Endothelial cell of umbilical vein (primary cell): ENCODE measurements around the gene TXK. TPM values are rescaled to one million over a fixed set of nuclear protein-coding genes. Genes with fewer than 3 reads are reported as not detected.

ENCODE experiments used
- BruUV-seq: library from RNA; stranded (reverse); fragments of 400-500 nt; replicated peaks from 2 replicates; lab custom pipeline; 2021; lab: Mats Ljungman, UMichigan
- CTCF ChIA-PET: fragments of 300-600, 350-600 bp; sonication (Branson Sonifier 250); formaldehyde crosslinking; loops from one replicate; lab custom pipeline; 2021; ENCODE audit warnings: antibody characterized with exemption, inconsistent platforms; lab: Charles Lee
- POLR2A ChIA-PET: fragments of 300-600, 350-600 bp; sonication (Branson Sonifier 250); formaldehyde crosslinking; loops from one replicate; lab custom pipeline; 2021; ENCODE audit warnings: antibody characterized with exemption, inconsistent platforms; lab: Charles Lee
- DNase-seq: peaks from one replicate; pipeline ENCODE4 v3.0.0-alpha.2; 2011; ENCODE audit warnings: low read depth, low spot score
- FAIRE-seq: peaks from 2 replicates; lab custom pipeline; 2011; peaks lifted over from hg19 to GRCh38; lab: Jason Lieb, UNC
- H2AFZ ChIP-seq: 2 replicates; pipeline ENCODE4 v1.6.0; 2012; ENCODE audit warnings: low read depth, low read length, control low read depth, inconsistent platforms
- H3K27ac ChIP-seq: 2 replicates; pipeline ENCODE4 v1.5.1; 2011; ENCODE audit warnings: low read depth, mild to moderate bottlenecking, control low read depth, low read length, moderate library complexity; ENCODE audit not compliant: insufficient read depth
- H3K27me3 ChIP-seq, 2 experiments: 2 replicates each; pipeline versions ENCODE4 v1.6.0 to v1.6.1; 2011; ENCODE audit warnings: low read length in 2 of 2, mixed read lengths in 1 of 2; ENCODE audit not compliant: control insufficient read depth in 2 of 2, insufficient read depth in 2 of 2
- H3K36me3 ChIP-seq, 2 experiments: 2 replicates in 1 of 2; 3 replicates in 1 of 2; pipeline ENCODE4 v1.5.1; 2011; ENCODE audit warnings: low read length in 2 of 2, mild to moderate bottlenecking in 1 of 2, moderate library complexity in 1 of 2; ENCODE audit not compliant: control insufficient read depth in 2 of 2, insufficient read depth in 2 of 2; ENCODE audit errors: extremely low read depth in 1 of 2
- H3K4me1 ChIP-seq: 3 replicates; pipeline ENCODE4 v1.5.1; 2011; ENCODE audit warnings: mild to moderate bottlenecking, low read length; ENCODE audit not compliant: control insufficient read depth, insufficient read depth; ENCODE audit errors: extremely low read depth
- H3K4me2 ChIP-seq: 2 replicates; pipeline ENCODE4 v1.6.1; 2011; ENCODE audit warnings: low read length, control low read depth, mixed read lengths; ENCODE audit not compliant: insufficient read depth
- H3K4me3 ChIP-seq, 3 experiments: fragments of 200-600 bp in 1 of 3; sonication (generic), shearing (Covaris generic) in 1 of 3; replicated peaks in 1 of 3; 2 replicates each; pipeline ENCODE4 v1.5.1; 2011 to 2016; ENCODE audit warnings: control low read depth in 3 of 3, low read length in 3 of 3, mild to moderate bottlenecking in 2 of 3, inconsistent platforms in 1 of 3, low read depth in 1 of 3, moderate library complexity in 1 of 3; ENCODE audit not compliant: insufficient read depth in 1 of 3
- H3K79me2 ChIP-seq: 2 replicates; pipeline ENCODE4 v1.6.0; 2012; ENCODE audit warnings: low read length, inconsistent platforms; ENCODE audit not compliant: control insufficient read depth, insufficient read depth
- H3K9ac ChIP-seq: replicated peaks from 2 replicates; pipeline ENCODE3; 2011; ENCODE audit warnings: low read length, control low read depth; ENCODE audit not compliant: insufficient read depth; ENCODE audit errors: extremely low read depth
- H3K9me1 ChIP-seq: replicated peaks from 3 replicates; pipeline ENCODE4 v1.6.0; 2011; ENCODE audit warnings: mild to moderate bottlenecking, low read length; ENCODE audit not compliant: control insufficient read depth, insufficient read depth; ENCODE audit errors: extremely low read depth
- H3K9me3 ChIP-seq: replicated peaks from 2 replicates; pipeline ENCODE4 v1.5.1; 2012; ENCODE audit warnings: low read length, inconsistent platforms; ENCODE audit not compliant: control insufficient read depth, insufficient read depth
- H4K20me1 ChIP-seq: replicated peaks from 2 replicates; pipeline ENCODE3; 2011; ENCODE audit warnings: mild to moderate bottlenecking, low read length; ENCODE audit not compliant: control insufficient read depth, insufficient read depth; ENCODE audit errors: extremely low read depth
- EZH2 ChIP-seq: IDR thresholded peaks from 2 replicates; pipeline ENCODE4 v1.6.1; 2012; ENCODE audit warnings: borderline replicate concordance, low read depth, mild to moderate bottlenecking, moderate library complexity, low read length, inconsistent platforms; ENCODE audit not compliant: severe bottlenecking
- FOS ChIP-seq: IDR thresholded peaks from 2 replicates; pipeline ENCODE4 v1.6.1; 2011; ENCODE audit warnings: mild to moderate bottlenecking, low read length, moderate library complexity, borderline replicate concordance; ENCODE audit not compliant: insufficient read depth
- GATA2 ChIP-seq: IDR thresholded peaks from 2 replicates; pipeline ENCODE4 v1.7.0; 2011; ENCODE audit warnings: low read depth, mild to moderate bottlenecking, moderate library complexity, mixed read lengths, low read length; ENCODE audit not compliant: insufficient read length, insufficient read depth
- JUN ChIP-seq: IDR thresholded peaks from 2 replicates; pipeline ENCODE4 v1.6.1; 2011; ENCODE audit warnings: borderline replicate concordance, low read depth; ENCODE audit not compliant: insufficient read length, insufficient read depth
- MYC ChIP-seq: IDR thresholded peaks from one replicate; pipeline ENCODE4 v1.6.1; 2011; ENCODE audit warnings: mild to moderate bottlenecking, low read depth, low read length
- POLR2A ChIP-seq: IDR thresholded peaks from 2 replicates; pipeline ENCODE4 v1.6.1; 2012; ENCODE audit warnings: low read depth, mild to moderate bottlenecking, control low read depth, low read length
- POLR2AphosphoS5 ChIP-seq: IDR thresholded peaks from 2 replicates; pipeline ENCODE4 v1.6.1; 2012; ENCODE audit warnings: low read depth, mild to moderate bottlenecking, control low read depth, low read length, moderate library complexity; ENCODE audit not compliant: insufficient read depth
- dilution Hi-C: fragments of 300-500 bp; cut with MboI; formaldehyde crosslinking; loops from one replicate; pipeline ENCODE4 v1.15.0; 2019; ENCODE audit warnings: low sequenced_read_pairs; ENCODE audit not compliant: extremely low pct_ligation_motif_present
- intact Hi-C: fragments of 100-400 bp; cut with micrococcal nuclease; formaldehyde crosslinking; loops from one replicate; pipeline ENCODE4 v1.10.0; 2022
- polyA plus RNA-seq, 4 experiments: library from polyadenylated mRNA; depleted of rRNA in 3 of 4; stranded (reverse) in 3 of 4; unstranded in 1 of 4; fragments of >200 nt; gene quantifications; 2 replicates each; pipeline versions ENCODE4 v1.2.1 to v1.2.3, GENCODE V29; 2011 to 2012; ENCODE audit warnings: missing spikeins in 1 of 4
- total RNA-seq: library from RNA; stranded (reverse); gene quantifications from 2 replicates; pipeline ENCODE4 v1.2.3, GENCODE V29; 2021
- TF ChIP-seq, protein P1 (sequence below), 2 donors: IDR thresholded peaks; 1 replicate in 1 of 2; 2 replicates in 1 of 2; pipeline ENCODE4 v1.5.1; 2011; ENCODE audit warnings: low read length in 2 of 2, mild to moderate bottlenecking in 2 of 2, moderate library complexity in 2 of 2, control low read depth in 1 of 2, inconsistent platforms in 1 of 2, low read depth in 1 of 2; ENCODE audit not compliant: insufficient read depth in 1 of 2; ENCODE audit errors: extremely low read depth in 1 of 2
- TF ChIP-seq, protein P2 (sequence below): IDR thresholded peaks from 2 replicates; pipeline ENCODE4 v1.6.1; 2011; ENCODE audit not compliant: insufficient read depth, insufficient read length

TXK gene
- total and polyA plus RNA-seq, 2 donors (not counting 3 experiments of a cell fraction or from before 2014, with no cell fraction given) = 0.26 to 0.97 TPM

DNA sequence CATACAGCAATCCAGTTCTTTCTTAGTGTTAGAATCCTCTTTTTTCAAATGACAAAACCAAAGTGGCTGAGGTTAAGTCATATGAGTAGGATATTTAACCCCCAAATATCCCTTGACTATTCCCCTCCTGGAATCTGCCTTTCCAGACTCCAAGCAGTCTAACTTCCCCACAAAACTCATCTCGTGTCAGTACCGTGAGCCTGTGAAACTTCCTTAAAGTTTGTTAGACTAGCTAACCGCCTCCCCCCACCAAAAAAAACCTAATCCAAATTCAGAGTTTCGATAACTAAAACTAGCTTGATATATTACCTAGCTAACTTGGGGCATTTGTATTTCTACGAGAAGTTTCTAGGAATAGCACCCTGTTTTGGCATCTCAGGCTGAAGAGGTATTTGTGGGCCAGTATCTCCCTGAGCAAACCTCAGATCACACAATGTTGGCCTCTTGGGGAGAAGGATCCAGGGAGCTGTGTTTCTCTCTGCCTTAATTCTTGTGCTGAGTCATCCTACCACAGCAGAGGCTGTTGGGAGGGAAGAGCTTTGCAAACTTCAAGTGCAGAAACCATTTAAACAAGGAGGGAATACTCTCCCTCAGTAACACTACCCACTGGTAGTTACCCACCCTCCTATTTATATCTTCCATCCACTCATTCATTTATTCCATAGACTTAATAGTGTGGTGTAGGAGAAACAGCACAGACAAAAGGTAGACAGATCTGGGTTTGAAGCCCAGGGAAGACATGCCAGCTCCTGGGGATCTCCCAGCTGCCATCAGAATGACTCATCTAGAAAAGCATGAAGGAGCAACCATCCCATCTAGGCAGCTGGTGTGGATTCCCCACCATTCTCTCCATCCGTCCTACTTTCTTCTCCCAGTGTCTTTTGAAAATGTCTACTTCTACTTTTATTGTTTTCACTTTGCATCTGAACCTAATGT, 39.3 kb upstream of the TXK start:
- no peaks in the 10 kb centered on the region for H3K27me3 ChIP-seq
- no peak overlapping the region for H3K27ac ChIP-seq
- TF ChIP-seq JUN (peak; percentile 17), EZH2 (no peak)
- H3K9me1 ChIP-seq = no peaks in the 10 kb centered on the region
- ChIA-PET POLR2A (no interaction called here), CTCF (interaction anchor here (0.9 to 1.3 kb wide), 3 partner anchors 31 to 240 kb away, joined by 3 to 5 read pairs (median 4); no protein-coding TSS in a partner anchor)
- H3K9ac ChIP-seq = no peak overlapping the region
- H3K36me3 ChIP-seq = no peaks in the 10 kb centered on the region
- DNase-seq = peak; percentile 18
- no peak overlapping the region for H3K4me2 ChIP-seq
- H3K4me1 ChIP-seq = peaks cover 7% of the 10 kb centered on the region
- no peaks in the 10 kb centered on the region for H4K20me1 ChIP-seq
- BruUV-seq = no TSS peak
- no peaks in the 10 kb centered on the region for H3K9me3 ChIP-seq
- H3K4me3 ChIP-seq = no peak overlapping the region
- intact Hi-C loops (no loop called here), dilution Hi-C loops (no loop called here)
- H2AFZ ChIP-seq = peak overlapping the region; percentile 1
- FAIRE-seq = no peak
- H3K79me2 ChIP-seq = no peaks in the 10 kb centered on the region

DNA sequence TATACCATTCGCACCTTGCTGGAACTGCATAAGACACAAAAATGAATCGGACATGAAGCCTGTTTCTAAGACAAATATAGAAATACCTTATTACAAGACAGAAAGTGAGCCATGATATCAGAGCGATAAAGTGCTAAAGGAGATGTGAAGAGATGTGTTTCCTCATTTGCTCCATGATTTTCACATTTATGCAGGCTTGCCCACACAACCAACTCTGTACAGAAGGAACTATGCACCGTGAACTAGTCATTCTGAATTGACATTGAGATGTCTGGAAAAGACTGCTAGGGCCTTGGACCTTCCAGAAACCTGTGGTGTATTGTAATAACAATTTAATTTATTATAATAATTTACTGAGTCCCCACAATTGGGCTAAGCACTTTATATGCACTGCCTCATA, 38.6 kb upstream of the TXK start:
- Histone ChIP-seq H3K9me3 (no peaks in the 10 kb centered on the region), H3K9ac (no peak overlapping the region), H3K9me1 (no peaks in the 10 kb centered on the region), H3K79me2 (no peaks in the 10 kb centered on the region), H3K36me3 (no peaks in the 10 kb centered on the region), H3K27ac (no peak overlapping the region), H3K4me3 (no peak overlapping the region), H3K27me3 (no peaks in the 10 kb centered on the region), H4K20me1 (no peaks in the 10 kb centered on the region), H3K4me1 (peaks cover 7% of the 10 kb centered on the region), H3K4me2 (no peak overlapping the region), H2AFZ (no peak overlapping the region)
- no peak for FAIRE-seq
- CTCF ChIA-PET = interaction anchor here (0.9 to 1.3 kb wide), 3 partner anchors 32 to 239 kb away, joined by 3 to 5 read pairs (median 4); no protein-coding TSS in a partner anchor
- BruUV-seq = no TSS peak
- DNase-seq = no peak
- dilution Hi-C loops = no loop called here
- TF ChIP-seq MYC = no peak
- no peak for TF ChIP-seq POLR2AphosphoS5
- no peak for TF ChIP-seq GATA2
- TF ChIP-seq FOS = no peak
- no peak for TF ChIP-seq JUN
- TF ChIP-seq, protein P1, sequence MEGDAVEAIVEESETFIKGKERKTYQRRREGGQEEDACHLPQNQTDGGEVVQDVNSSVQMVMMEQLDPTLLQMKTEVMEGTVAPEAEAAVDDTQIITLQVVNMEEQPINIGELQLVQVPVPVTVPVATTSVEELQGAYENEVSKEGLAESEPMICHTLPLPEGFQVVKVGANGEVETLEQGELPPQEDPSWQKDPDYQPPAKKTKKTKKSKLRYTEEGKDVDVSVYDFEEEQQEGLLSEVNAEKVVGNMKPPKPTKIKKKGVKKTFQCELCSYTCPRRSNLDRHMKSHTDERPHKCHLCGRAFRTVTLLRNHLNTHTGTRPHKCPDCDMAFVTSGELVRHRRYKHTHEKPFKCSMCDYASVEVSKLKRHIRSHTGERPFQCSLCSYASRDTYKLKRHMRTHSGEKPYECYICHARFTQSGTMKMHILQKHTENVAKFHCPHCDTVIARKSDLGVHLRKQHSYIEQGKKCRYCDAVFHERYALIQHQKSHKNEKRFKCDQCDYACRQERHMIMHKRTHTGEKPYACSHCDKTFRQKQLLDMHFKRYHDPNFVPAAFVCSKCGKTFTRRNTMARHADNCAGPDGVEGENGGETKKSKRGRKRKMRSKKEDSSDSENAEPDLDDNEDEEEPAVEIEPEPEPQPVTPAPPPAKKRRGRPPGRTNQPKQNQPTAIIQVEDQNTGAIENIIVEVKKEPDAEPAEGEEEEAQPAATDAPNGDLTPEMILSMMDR (IDR thresholded peaks at IDR 0.05; ENCODE audit: extremely low read depth in 1 of 2, insufficient read depth in 1 of 2, low read depth in 1 of 2, low read length in 2 of 2) = no peak
- no peak for TF ChIP-seq POLR2A
- no peak for TF ChIP-seq EZH2
- TF ChIP-seq, protein P2, sequence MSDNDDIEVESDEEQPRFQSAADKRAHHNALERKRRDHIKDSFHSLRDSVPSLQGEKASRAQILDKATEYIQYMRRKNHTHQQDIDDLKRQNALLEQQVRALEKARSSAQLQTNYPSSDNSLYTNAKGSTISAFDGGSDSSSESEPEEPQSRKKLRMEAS = no peak
- POLR2A ChIA-PET = no interaction called here
- intact Hi-C loops = no loop called here
